PFSK-1 (cell line): ENCODE data around the gene SLC2A4RG.

Source experiments
- REST ChIP-seq, 2 experiments: IDR thresholded peaks; 2 replicates each; pipeline versions ENCODE4 v1.6.1 to v1.8.0; 2011 to 2012; ENCODE audit warnings: low read depth in 2 of 2, low read length in 2 of 2, control low read depth in 1 of 2, inconsistent platforms in 1 of 2, mild to moderate bottlenecking in 1 of 2, moderate library complexity in 1 of 2; ENCODE audit not compliant: insufficient read depth in 1 of 2
- SIN3A ChIP-seq: IDR thresholded peaks from 2 replicates; pipeline ENCODE4 v1.6.1; 2012; ENCODE audit warnings: mild to moderate bottlenecking, low read length, moderate library complexity, borderline replicate concordance; ENCODE audit not compliant: insufficient read depth
- TAF1 ChIP-seq: IDR thresholded peaks from 2 replicates; pipeline ENCODE4 v1.6.1; 2012; ENCODE audit warnings: low read length, control low read depth, borderline replicate concordance; ENCODE audit not compliant: insufficient read depth

GRCh38 chr20:63778034-63778752 is 38.6 kb downstream of the SLC2A4RG start:
- TF ChIP-seq REST (IDR thresholded peaks at IDR 0.05; ENCODE audit: insufficient read depth in 1 of 2, low read depth in 2 of 2, low read length in 2 of 2) (no peak), TAF1 (no peak), SIN3A (no peak)
